Measurements from ENCODE around the gene XPR1.
A peak's percentile ranks its signal among the peaks of the same experiment; 100 is the strongest.

The XPR1 gene

GRCh38 chr1:180630408-180631193, 1.2 kb upstream of the XPR1 start:
- no peak for DNase-seq (ENCODE audit: extremely low spot score)
- CTCF ChIA-PET = interaction anchor here (1.1 to 2.5 kb wide), 4 partner anchors 98 to 537 kb away, joined by 3 to 7 read pairs (median 4); no protein-coding TSS in a partner anchor

GRCh38 chr1:180631194-180631765, 542 bp upstream of the XPR1 start:
- DNase-seq (ENCODE audit: extremely low spot score) = peak; percentile 14
- POLR2A ChIA-PET = no interaction called here
- CTCF ChIA-PET = interaction anchor here (0.7 to 2.5 kb wide), 10 partner anchors 12 to 536 kb away, joined by 3 to 7 read pairs (median 3); no protein-coding TSS in a partner anchor
- TF ChIP-seq CTCF (IDR thresholded peaks at IDR 0.05; ENCODE audit: control extremely low read depth, extremely low read depth, low read depth, missing control alignments) = no peak

More at GRCh38 chr1:180630408-180631193, 1.2 kb upstream of the XPR1 start:
- no peak for TF ChIP-seq CTCF (IDR thresholded peaks at IDR 0.05; ENCODE audit: control extremely low read depth, extremely low read depth, low read depth, missing control alignments)
- POLR2A ChIA-PET = no interaction called here

GRCh38 chr1:180632326-180633056, 669 bp downstream of the XPR1 start:
- peak; percentile 40 for TF ChIP-seq CTCF (IDR thresholded peaks at IDR 0.05; ENCODE audit: control extremely low read depth, extremely low read depth, low read depth, missing control alignments)
- peak; percentile 68 for DNase-seq (ENCODE audit: extremely low spot score)
- ChIA-PET POLR2A (no interaction called here), CTCF (interaction anchor here (0.7 to 2.5 kb wide), 12 partner anchors 13 to 510 kb away, joined by 3 to 7 read pairs (median 3); no protein-coding TSS in a partner anchor)

- DNase-seq (ENCODE audit: extremely low spot score) = no peak
- TF ChIP-seq CTCF (IDR thresholded peaks at IDR 0.05; ENCODE audit: control extremely low read depth, extremely low read depth, low read depth, missing control alignments) = no peak
- ChIA-PET CTCF (interaction anchor here (0.8 to 2.5 kb wide), 5 partner anchors 14 to 509 kb away, joined by 3 to 7 read pairs (median 3); no protein-coding TSS in a partner anchor), POLR2A (no interaction called here)
Measured at GRCh38 chr1:180633057-180634056, 1.5 kb downstream of the XPR1 start.

GRCh38 chr1:180636138-180636537, 4.3 kb downstream of the XPR1 start:
- TF ChIP-seq CTCF (IDR thresholded peaks at IDR 0.05; ENCODE audit: control extremely low read depth, extremely low read depth, low read depth, missing control alignments) = peak; percentile 7
- no peak for DNase-seq (ENCODE audit: extremely low spot score)
- ChIA-PET POLR2A (no interaction called here), CTCF (interaction anchor here (1.0 to 1.6 kb wide), 3 partner anchors 8 to 789 kb away, joined by 3 to 6 read pairs (median 3); no protein-coding TSS in a partner anchor)

Data from GM10248 (cell line).